CD4-positive, alpha-beta T cell (primary cell): ENCODE measurements around the gene CNOT10. TPM values are rescaled to one million over a fixed set of nuclear protein-coding genes. Genes with fewer than 3 reads are reported as not detected.
A peak's percentile ranks its signal among the peaks of the same experiment; 100 is the strongest.

ENCODE experiments used
- ATAC-seq: fragments of 200-7000 bp; cut with Tn5 transposase; one replicate; pipeline ENCODE4 v1.10.0; 2022; ENCODE audit warnings: mild to moderate bottlenecking; ENCODE audit not compliant: poor library complexity
- CTCF ChIA-PET: fragments of 350-600 bp; sonication (Branson Sonifier 250); formaldehyde crosslinking; loops from one replicate; lab custom pipeline; 2021; ENCODE audit warnings: antibody characterized with exemption, inconsistent platforms; lab: Charles Lee
- POLR2A ChIA-PET: fragments of 350-600 bp; sonication (Branson Sonifier 250); formaldehyde crosslinking; loops from one replicate; lab custom pipeline; 2021; ENCODE audit warnings: antibody characterized with exemption, inconsistent platforms; lab: Charles Lee
- DNase-seq, 14 experiments: peaks; one replicate each; pipeline ENCODE4 v3.0.0-alpha.2; 2013 to 2020; ENCODE audit warnings: mixed read lengths in 2 of 14
- H3K27ac ChIP-seq, 2 donors: one replicate each; pipeline versions ENCODE4 v1.5.1 to v1.7.0; 2013; ENCODE audit warnings: low read length in 2 of 2, low read depth in 1 of 2, mild to moderate bottlenecking in 1 of 2
- H3K27me3 ChIP-seq, 2 experiments: 1 replicate in 1 of 2; 2 replicates in 1 of 2; pipeline versions ENCODE4 v1.6.1 to v1.7.0; 2013; ENCODE audit warnings: low read length in 2 of 2, control low read depth in 1 of 2, mild to moderate bottlenecking in 1 of 2, moderate library complexity in 1 of 2; ENCODE audit not compliant: insufficient read depth in 2 of 2, control insufficient read depth in 1 of 2
- H3K36me3 ChIP-seq: one replicate; pipeline ENCODE4 v1.6.1; 2013; ENCODE audit warnings: low read length, control low read depth; ENCODE audit not compliant: insufficient read depth
- H3K4me1 ChIP-seq: one replicate; pipeline ENCODE4 v1.6.1; 2013; ENCODE audit warnings: low read length, control low read depth; ENCODE audit not compliant: insufficient read depth
- H3K4me3 ChIP-seq: one replicate; pipeline ENCODE4 v1.5.1; 2013; ENCODE audit warnings: mild to moderate bottlenecking, low read length, moderate library complexity
- H3K9me3 ChIP-seq, 2 experiments: 1 replicate in 1 of 2; 2 replicates in 1 of 2; pipeline versions ENCODE4 v1.6.1 to v1.7.0; 2013; ENCODE audit warnings: low read length in 2 of 2, mild to moderate bottlenecking in 2 of 2, control low read depth in 1 of 2, moderate library complexity in 1 of 2; ENCODE audit not compliant: control insufficient read depth in 1 of 2, insufficient read depth in 1 of 2
- H3K27ac Mint-ChIP-seq: one replicate; pipeline ENCODE4 v1.8.0; 2020; ENCODE audit warnings: mixed read lengths
- H3K27me3 Mint-ChIP-seq: one replicate; pipeline ENCODE4 v1.8.0; 2021; ENCODE audit warnings: mixed read lengths
- H3K36me3 Mint-ChIP-seq: one replicate; pipeline ENCODE4 v1.8.0; 2021; ENCODE audit warnings: low read depth, mixed read lengths
- H3K4me1 Mint-ChIP-seq: one replicate; pipeline ENCODE4 v1.8.0; 2021; ENCODE audit warnings: low read depth, mixed read lengths
- H3K4me3 Mint-ChIP-seq: one replicate; pipeline ENCODE4 v1.8.0; 2020; ENCODE audit warnings: mild to moderate bottlenecking, mixed read lengths
- H3K9me3 Mint-ChIP-seq: one replicate; pipeline ENCODE4 v1.8.0; 2020; ENCODE audit warnings: mixed read lengths
- intact Hi-C, 2 experiments: fragments of 100-400 bp; cut with DNase I in 1 of 2; cut with micrococcal nuclease in 1 of 2; formaldehyde crosslinking; loops; one replicate each; pipeline versions ENCODE4 v1.15.1 to v1.9.0; 2023 to 2025; cut with DNase I, micrococcal nuclease
- total RNA-seq, 174 experiments: library from RNA in 2 of 174; stranded (reverse) in 2 of 174; gene quantifications; one replicate each; pipeline ENCODE4 v1.2.3 and lab custom pipeline; 2021 to 2026
- TF ChIP-seq, protein P1 (sequence below): fragments of 200-600 bp; IDR thresholded peaks from one replicate; pipeline ENCODE4 v1.8.0; 2022; ENCODE audit warnings: antibody characterized with exemption, mild to moderate bottlenecking

CNOT10 gene
- total RNA-seq, 2 experiments from 2014 or later = 31.3 to 42.0 TPM

DNA sequence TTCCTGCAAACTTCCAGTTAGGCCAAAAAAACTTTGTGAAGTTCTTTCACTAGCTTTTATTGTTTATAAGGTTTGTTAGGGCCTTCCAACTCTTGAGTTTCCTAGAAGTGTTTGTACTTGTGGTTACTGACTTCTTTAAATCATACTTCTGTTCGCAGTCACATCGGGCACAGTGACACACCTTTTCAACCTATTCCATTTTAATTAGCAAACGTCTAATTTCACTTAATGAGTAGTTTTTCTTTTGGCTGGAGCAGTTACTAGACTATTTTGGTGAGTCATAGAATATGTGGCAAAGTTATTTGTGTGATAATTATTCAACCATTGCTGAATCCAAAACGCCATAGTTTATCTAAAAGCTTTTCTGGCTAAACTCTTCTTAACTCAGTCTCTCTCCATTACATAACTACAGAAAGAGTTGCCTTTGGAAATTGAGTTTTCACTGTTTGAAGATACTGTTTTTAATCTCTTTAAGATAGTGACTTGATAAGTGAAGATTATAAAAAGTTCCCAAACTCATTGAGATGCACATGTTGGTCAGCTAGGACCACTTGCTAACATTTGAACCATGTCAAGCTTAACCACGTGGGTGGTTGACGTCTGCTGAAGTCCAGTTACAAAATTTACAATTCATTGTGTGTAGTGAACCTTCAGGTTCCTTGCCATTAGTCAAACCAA lies 21.5 kb downstream of the CNOT10 start:
- peak in 1 of 14 experiments; percentile 7 for DNase-seq
- peaks cover 19% of the 10 kb centered on the region for H3K36me3 ChIP-seq
- no peak for ATAC-seq
- H3K27me3 Mint-ChIP-seq = no peaks in the 10 kb centered on the region
- ChIA-PET POLR2A (interaction anchor here (1.2 kb wide), 1 partner anchor 8 kb away, joined by 3 read pairs; no protein-coding TSS in a partner anchor), CTCF (interaction anchor here (0.9 kb wide), 1 partner anchor 21 kb away, joined by 3 read pairs; the partner anchor contains the start of gene CNOT10)
- H3K27ac ChIP-seq = no peak overlapping the region
- no peaks in the 10 kb centered on the region for H3K9me3 Mint-ChIP-seq
- H3K27me3 ChIP-seq = no peaks in the 10 kb centered on the region
- peaks cover 32% of the 10 kb centered on the region for H3K4me1 Mint-ChIP-seq
- H3K4me3 ChIP-seq = no peak overlapping the region
- H3K9me3 ChIP-seq = no peaks in the 10 kb centered on the region
- H3K36me3 Mint-ChIP-seq = peaks cover 59% of the 10 kb centered on the region
- peak overlapping the region; percentile 24 for H3K27ac Mint-ChIP-seq
- TF ChIP-seq, protein P1, sequence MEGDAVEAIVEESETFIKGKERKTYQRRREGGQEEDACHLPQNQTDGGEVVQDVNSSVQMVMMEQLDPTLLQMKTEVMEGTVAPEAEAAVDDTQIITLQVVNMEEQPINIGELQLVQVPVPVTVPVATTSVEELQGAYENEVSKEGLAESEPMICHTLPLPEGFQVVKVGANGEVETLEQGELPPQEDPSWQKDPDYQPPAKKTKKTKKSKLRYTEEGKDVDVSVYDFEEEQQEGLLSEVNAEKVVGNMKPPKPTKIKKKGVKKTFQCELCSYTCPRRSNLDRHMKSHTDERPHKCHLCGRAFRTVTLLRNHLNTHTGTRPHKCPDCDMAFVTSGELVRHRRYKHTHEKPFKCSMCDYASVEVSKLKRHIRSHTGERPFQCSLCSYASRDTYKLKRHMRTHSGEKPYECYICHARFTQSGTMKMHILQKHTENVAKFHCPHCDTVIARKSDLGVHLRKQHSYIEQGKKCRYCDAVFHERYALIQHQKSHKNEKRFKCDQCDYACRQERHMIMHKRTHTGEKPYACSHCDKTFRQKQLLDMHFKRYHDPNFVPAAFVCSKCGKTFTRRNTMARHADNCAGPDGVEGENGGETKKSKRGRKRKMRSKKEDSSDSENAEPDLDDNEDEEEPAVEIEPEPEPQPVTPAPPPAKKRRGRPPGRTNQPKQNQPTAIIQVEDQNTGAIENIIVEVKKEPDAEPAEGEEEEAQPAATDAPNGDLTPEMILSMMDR = no peak
- intact Hi-C loops = no loop called here
- no peak overlapping the region for H3K4me3 Mint-ChIP-seq
- H3K4me1 ChIP-seq = no peaks in the 10 kb centered on the region

- ATAC-seq (no peak), DNase-seq (no peak)
- CTCF ChIA-PET = interaction anchor here (1.1 kb wide), 1 partner anchor 29 kb away, joined by 3 read pairs; no protein-coding TSS in a partner anchor
- TF ChIP-seq, protein P1 = no peak
- no peaks in the 10 kb centered on the region for H3K9me3 ChIP-seq
- peaks cover 24% of the 10 kb centered on the region for H3K36me3 ChIP-seq
- no peaks in the 10 kb centered on the region for H3K27me3 ChIP-seq
- Mint-ChIP-seq H3K4me3 (no peak overlapping the region), H3K36me3 (peaks cover 62% of the 10 kb centered on the region), H3K27me3 (no peaks in the 10 kb centered on the region), H3K4me1 (peaks cover 30% of the 10 kb centered on the region), H3K27ac (no peak overlapping the region), H3K9me3 (no peaks in the 10 kb centered on the region)
- no peak overlapping the region for H3K4me3 ChIP-seq
- intact Hi-C loops = no loop called here
- POLR2A ChIA-PET = no interaction called here
- H3K27ac ChIP-seq = no peak overlapping the region
- no peaks in the 10 kb centered on the region for H3K4me1 ChIP-seq
Measured at GRCh38 chr3:32707026-32707370, 22.0 kb downstream of the CNOT10 start.

DNA sequence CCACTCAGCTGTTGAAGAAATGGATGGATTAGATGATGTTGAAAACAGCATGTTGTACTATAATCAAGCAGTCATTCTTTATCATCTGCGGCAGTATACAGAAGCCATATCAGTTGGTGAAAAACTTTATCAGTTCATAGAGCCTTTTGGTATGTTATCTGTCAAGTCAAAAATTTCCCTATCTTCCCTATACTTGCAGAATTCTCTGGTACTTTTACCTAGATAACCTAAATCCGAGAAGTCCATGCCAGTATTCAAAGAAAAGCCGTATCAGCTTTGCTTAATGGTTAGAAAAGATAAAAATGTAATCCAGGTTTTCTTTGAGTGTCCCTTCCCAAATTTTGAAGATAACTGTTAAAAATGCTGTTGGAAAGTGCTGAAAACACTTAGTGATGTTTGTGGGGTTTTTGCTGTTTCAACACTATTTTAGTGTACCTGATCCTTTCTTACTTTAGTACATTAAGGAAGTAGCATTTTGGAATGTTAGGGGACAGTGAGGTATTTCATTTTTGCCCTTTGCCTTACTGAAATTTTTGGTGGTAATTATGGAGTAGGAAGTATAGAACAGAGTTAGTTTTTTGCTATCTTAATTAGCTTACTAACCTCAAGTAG lies 23.8 kb downstream of the CNOT10 start:
- Mint-ChIP-seq H3K9me3 (no peaks in the 10 kb centered on the region), H3K4me1 (peaks cover 18% of the 10 kb centered on the region), H3K4me3 (no peak overlapping the region), H3K27me3 (no peaks in the 10 kb centered on the region), H3K36me3 (peaks cover 73% of the 10 kb centered on the region), H3K27ac (no peak overlapping the region)
- peaks cover 37% of the 10 kb centered on the region for H3K36me3 ChIP-seq
- H3K4me1 ChIP-seq = no peaks in the 10 kb centered on the region
- ChIA-PET CTCF (no interaction called here), POLR2A (no interaction called here)
- TF ChIP-seq, protein P1 = no peak
- intact Hi-C loops = no loop called here
- no peaks in the 10 kb centered on the region for H3K9me3 ChIP-seq
- no peaks in the 10 kb centered on the region for H3K27me3 ChIP-seq
- no peak overlapping the region for H3K4me3 ChIP-seq
- DNase-seq = no peak
- no peak for ATAC-seq
- no peak overlapping the region for H3K27ac ChIP-seq
